ENCODE measurements around the gene HRCT1.

GRCh38 chr9:35906923-35907699 lies 1.1 kb downstream of the HRCT1 start:
- TF ChIP-seq CTCF (IDR thresholded peaks at IDR 0.05) (no peak), POLR2A (IDR thresholded peaks at IDR 0.05) (peak in 1 of 2 donors; percentile 39)

Measured in uterus (tissue), 2 donors.